Measurements from ENCODE around the gene MAPK12.

Gene MAPK12

DNA sequence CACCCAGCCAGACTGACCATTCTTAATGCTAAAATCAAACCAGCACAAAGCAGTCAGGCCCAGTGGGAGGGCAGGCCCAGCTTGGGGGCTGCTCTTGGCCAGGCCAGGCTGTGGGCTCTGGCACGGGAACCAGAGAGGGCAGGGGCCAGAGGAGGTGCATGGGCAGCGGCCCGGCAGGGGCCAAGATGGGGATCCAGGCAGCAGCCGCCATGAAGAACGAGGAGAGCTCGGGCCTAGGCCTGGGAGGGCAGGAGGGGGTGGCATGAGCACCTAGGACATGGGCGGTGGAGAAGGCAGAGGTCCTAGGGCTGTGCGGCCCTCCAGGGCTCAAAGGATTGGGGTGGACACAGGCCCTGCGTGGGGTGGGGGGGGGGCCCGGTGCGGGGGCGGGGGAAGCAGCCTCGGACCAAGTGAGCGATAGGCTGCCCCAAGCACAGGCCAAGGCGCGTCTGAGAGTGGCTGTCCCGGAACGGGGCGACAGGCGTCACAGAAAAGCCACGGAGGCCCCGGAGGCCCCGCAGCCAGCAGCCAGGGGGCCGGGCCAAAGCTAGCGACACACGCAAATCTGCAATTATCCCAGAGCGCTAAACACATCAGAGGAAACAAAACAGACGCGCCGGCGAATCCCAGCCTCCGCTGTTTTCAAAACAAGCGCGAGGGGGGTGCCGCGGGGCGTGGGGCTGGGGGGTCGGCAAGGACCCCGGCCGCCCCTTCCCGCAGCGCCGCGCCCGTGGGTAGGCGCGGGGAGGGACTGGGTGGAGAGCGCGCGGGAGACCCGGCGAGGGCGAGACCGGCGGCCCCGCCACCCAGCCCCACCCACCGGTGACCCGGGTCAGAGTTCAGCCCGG is 37.7 kb upstream of the MAPK12 start:
- DNase-seq = no peak

DNA sequence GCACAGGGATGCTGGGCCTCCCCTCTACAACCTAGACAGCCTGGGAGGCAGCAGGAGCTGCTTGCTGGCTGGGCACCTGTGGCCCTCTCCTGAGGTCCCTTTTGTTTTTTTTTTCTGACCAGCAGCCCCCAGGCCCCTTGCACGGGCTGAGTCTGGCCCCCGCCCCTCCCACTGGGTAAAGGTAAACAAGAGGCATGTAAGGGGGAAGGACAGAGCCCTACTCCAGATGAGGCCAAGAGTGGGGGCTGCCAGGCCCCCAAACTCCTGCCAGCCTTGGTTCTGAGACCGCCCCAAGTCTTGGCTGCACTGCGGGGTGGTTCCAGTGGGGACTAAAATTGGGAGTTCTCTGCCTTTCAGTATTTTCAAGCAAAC is 36.8 kb upstream of the MAPK12 start:
- DNase-seq = no peak

DNA sequence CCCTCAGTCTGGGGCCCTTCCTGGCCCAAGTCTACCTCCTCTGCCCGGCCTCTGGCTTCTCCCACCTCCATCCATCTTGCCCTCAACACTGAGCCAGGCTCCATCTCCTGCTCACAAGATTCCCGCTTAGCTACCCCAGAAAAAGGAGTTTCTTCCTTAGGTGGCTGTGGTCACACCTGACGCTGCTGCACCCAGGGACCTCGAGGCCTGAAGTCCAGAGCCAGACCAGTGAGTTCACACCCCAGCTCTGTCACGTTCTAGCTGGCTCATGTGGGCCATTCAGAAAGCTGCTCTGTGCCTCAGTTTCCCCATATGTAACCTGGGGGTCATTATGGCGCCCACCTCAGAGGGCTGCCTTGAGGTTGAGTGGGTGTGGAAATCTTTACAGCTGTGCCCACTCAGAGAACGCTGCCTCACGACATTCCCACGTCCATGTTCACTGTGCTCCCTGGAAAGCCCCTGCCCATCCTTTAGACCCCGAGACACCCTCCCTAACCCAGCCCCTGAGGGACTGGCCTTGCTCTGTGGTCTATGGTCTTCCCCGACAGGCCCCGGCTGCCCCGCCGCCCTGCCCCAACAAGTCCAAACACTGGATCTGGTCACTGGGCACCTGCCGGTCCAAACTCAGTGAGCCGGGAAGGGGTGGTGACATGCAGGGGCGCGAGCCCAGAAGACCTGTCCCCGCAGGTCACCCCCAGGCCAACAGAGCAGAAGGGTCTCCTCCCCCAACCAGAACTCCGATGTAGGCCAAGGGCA is 36.2 kb upstream of the MAPK12 start:
- DNase-seq = no peak

DNA sequence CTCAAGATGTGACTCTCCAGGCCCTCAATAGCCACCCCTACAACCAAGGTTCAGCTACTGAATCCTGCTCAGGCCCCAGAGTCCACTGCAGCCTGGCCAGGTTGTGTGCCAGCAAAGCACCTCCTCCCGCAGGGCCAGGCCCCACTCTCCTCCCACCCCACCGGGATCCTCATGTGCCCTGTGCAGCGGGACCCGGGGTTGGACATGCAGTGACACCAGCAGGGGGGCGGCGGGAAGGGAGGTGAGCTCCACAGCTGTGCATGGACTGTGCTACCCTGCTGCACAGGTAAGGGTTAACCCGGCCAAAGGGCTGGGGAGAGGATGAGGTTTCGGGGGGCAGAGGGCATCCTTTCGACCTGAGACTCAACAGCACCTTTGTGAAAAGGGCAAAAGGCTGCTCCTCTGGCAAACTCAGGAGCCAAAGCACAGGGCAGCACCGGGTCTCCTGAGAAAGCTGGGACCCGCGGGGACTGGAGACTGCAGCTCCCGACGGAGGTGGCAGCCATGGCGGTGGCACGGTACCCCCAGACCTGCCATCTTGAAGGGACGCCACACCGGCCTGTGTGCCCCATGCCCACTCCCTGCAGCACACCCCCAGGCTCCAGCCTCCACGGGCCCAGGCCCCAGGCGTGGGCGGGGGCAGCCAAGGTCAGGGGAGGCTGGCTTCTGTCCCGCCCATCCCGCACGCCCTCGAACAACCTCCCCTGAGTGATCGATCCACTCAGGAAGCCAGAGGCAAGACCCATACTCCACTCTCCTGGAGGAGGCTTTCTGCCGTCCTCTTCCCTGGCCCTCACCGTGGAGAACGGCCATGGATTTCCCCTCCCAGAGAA is 35.4 kb upstream of the MAPK12 start:
- DNase-seq = no peak

DNA sequence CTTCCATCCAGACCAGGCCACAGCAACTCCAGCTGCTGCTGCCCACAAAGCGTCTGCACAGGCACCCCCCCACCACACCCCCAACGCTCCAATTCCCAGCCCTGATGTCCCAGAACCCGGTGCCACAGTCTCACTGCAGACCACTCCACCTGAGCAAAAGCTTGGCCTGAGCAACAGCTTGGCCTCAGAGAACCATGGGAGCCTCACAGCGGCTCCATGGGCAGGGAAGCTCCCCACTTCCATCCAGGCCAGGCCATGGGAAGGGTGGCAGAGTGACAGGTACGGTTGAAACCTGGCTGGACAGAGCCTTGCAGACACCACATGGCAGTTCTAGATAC is 32.8 kb upstream of the MAPK12 start:
- DNase-seq = no peak

DNA sequence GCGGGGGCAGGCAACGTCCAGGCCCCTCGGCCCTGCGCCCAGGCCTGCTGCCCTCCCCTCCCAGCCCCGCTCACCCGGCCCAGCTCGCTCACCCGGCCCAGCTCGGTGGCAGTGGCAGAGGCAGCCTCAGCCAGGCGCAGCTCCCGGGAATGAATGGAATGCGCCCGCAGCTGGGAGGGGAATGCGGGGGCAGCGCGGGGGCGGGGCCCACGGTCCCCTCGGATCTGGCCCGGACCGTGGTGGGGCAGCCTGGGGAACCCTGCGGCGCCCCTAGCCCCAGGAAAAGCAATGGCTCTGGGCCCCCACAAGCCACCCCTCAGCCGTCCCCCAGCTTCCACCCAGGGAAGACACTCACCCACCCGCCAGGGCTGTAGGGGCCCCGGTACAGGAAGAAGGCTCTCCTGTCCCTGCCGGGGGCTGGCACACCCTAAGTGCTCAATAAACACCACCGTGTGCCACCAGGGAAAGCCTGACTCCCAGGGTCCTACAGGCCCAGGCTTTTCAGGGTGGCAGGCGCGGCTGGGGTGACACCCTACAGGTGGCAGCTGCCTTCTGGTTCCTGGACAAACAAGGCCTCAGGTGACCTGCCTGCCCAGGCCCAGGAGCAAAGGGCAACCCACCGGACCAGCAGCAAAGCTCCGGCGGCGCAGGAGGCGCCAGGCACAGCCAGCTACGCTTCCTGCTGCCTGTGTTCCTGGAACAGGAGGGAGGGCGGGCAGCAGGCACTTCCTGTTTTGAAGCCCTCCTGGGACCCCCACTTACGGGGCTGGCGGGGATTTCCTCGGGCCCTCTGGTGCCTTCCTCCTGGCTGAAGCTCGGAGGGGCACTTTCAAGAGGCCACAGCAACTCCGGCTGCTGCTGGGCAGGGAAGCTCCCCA is 32.2 kb upstream of the MAPK12 start:
- no peak for DNase-seq

DNA sequence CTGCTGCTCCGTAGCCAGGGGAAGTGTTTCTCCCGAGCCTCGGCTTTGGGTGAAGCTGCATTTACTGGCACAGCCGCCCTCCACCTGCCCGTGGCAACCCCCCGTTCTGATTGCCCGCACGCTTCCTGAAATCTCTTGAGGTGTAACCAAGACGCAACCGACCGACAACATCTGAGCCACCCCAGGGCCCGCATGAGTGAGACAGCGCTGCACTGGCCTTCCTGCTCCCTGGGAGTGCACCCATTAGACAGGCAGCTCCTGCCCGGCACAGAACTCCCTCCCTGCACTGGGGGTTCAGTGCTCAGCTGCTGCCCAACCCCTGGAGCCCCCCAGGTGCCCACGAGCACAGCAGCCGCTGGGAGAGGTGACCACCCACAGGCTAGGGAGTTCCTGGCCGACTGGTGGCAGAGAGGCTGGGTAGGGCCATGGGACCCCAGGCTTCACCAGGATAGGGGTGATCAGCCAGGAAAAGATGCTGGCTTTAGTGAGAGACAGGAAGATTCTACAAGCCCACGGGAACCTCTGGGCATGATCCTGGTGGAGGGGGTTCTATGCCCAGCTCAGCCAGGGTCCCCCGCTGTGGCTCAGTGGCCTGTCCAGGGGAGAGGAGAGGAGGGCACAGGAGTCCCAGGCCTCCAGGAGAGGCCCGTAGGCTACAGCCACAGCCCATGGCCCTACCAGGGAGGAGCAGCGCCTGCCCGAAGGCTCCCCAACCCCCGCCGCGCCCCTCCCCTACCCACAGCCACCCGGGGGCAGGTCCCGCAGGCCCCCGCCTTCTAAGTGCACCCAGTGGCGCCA is 31.4 kb upstream of the MAPK12 start:
- no peak for DNase-seq

DNA sequence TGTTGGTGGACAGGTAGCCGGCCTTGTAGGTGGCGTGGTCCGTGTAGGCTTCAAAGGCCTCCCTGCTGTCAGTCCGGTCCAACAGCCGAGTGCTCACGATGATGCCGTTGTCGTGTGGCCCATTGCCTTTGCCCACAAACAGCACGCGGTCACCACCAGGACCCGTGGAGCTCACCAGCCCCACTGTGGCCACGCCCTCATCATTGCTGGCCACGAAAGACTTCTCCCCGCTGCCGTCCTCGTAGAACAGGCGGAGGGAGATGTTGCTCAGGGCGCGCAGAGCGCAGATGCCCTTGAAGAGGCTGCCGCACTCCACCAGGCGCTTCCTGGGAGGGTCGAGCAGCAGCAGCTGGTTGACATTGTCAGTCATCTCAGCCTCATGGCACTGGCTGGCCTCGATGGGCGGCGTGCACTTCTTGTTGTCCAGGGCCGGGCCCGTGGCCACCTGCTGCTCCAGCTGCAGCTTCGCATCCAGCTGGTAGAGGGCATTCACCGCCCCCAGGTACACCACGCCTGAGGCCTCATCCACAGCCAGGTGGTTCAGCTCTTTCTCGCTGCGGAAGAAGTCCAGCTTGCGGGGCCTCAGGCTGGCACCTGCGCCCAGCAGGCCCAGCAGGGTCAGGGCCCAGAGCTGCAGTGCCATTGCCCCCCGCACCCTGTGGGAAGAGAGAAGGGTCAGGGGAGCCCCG is 28.6 kb upstream of the MAPK12 start:
- DNase-seq = no peak

DNA sequence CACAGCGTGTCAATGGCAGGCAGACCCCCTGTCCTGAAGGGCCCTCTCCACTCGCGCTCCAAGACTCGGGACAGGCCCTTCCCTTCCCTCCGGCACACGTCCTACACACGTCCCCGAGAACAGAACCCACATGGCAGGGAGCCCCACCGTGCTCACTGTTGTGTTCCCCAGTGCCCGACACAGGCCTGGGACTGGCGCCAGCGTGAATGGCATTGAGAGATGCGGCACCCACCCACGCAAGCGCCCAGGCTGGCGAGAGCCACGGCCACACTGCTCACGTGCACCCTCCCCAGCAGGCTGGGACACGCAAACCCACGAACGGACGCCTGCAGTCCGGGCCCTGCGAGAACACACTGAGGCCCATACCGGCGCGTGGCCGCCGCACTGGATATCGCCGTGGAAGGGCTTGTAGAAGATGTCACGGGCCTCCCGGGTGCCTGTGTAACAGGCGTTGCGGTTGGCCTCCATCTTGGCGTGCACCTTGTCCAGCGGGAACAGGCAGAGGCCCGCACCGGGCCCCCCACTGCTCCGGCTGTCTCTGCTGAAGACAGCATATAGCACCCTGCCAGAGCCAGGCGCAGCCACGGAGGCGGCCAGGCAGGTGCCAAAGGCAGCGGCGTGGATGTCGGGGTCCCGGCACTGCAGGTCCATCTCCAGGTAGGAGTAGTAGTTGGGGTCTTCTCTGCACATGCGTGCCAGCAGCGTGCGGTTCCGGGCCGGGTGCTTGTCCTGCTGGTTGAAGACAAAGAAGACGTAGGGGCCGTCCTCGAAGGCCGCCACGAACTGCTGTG is 27.9 kb upstream of the MAPK12 start:
- no peak for DNase-seq

DNA sequence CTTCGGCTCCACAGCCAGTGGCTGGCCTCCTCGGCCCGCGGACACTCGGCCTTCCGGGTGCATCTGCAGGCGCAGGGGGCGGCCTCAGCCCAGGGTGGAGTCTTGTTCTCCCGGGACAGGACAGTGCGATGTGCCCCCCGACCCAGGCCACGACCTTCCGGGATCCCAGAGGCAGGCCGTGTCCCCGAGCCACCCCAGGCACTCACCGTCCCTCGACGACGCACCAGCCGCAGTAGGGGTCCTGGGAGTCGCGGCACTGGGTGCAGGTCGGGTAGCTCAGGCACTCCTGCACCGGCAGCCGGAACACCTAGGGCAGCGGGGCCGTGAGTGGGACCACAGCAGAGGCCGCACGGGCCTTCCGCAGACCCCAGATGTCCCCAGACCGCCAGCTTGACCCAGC is 26.2 kb upstream of the MAPK12 start:
- DNase-seq = no peak

DNA sequence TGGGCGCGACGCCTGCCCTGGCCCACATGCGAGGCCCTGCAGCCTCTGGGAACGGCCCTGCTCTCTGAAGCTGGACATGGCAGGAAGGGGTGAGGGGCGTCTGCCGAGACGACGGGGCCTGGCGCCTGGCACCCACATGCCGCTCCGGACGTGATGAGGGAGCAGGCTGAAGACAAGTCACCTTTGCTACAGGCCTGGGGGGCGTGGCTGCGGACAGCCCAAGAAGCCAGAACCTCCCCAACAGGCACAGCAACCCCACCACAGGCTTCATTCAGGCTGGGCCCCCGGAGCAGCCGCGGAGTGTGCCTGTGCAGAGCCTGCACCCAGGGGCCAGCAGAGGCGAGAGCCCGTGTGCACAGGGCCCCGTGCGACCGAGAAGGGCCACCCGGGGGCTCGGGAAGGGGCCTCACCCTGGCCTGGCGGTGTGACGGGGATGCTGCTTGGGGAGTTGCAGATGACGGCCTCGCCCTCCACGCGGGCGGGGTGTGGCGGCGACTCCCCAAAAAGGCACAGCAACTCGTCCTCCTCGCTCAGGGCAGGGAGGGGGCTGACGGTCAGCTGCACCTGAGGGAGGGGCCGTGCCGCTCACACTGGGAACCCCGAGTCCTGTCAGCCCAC is 25.3 kb upstream of the MAPK12 start:
- no peak for DNase-seq

DNA sequence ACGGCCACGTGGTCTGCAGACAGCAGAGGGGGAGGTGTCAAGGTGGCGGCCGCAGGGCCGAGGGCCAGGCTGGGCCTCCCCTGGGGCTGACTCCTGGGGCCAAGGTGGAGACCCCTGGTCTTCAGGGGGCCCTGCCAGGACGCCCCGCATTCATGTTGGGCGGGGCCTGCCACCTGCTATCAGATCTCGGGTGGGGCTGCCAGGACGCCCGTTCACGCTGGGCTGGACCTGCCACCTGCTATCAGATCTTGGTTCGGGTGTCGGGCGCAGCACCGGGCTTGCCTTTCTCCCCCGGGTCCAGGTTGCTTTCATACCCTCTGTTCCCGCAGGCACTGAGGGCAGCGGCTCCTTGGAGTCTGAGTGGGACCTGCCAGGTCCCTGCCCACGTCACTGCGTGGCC is 24.8 kb upstream of the MAPK12 start:
- DNase-seq = no peak

DNA sequence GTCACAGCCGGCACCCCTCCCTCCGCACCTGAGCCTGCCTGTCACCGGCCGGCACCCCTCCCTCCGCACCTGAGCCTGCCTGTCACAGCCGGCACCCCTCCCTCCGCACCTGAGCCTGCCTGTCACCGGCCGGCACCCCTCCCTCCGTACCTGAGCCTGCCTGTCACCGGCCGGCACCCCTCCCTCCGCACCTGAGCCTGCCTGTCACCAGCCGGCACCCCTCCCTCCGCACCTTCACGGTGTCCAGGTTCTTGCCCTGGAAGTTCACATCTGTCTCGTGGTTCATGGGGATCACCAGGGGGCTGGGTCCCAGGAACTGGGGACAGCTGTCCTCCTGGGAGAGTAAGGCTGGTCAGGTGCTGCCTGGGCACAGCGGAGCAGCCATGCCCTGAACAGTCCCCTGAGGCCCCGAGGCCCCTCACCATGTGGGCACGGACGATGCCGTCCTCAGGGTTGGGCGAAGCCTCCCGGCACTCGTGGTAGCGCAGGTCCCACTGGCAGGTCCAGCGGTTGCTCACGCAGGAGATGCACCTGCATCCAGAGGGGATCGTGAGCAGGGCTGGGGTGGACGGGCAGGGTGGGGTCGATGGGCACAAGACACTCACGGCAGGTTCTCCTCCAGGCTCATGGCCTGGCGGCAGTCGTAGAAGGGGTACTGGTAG is 24.2 kb upstream of the MAPK12 start:
- DNase-seq = no peak

DNA sequence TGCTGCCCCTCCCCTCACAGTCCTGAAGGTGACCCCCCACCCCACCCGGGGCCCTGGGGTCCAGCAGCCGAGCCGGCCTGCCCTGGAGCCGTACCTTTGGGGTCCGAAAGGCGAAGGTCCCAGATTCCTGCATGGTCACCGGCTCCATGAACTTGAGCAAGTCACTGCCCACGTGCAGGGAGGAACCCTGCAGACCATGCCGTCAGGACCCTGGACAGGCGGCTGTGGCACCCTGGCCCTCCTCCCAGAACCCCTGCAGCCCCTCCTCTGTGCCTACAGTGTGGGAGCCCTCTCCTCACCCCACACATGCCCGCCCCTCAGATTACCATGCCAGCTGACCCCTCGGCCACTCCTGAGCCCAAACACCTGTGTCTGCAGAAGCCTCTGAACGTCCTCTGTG is 23.0 kb upstream of the MAPK12 start:
- DNase-seq = no peak

DNA sequence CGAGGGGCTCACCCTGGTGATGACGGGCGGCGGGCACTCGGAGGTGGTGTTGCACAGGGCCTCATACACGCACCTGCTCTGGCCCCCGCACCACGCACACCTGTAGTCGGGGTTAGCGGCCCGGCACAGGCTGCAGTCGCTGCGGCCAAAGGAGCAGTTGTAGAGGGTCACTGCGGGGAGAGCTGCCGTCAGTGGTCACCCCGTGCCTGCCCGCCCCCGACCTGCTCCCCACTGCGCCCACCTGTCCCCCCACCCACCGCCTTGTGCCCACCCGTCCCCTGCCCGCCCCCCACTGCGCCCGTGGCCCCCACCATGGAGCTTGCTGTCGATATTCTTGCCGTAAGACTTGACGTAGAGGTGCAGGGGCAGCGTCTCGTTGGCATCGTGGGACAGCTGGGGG is 22.3 kb upstream of the MAPK12 start:
- DNase-seq = no peak

DNA sequence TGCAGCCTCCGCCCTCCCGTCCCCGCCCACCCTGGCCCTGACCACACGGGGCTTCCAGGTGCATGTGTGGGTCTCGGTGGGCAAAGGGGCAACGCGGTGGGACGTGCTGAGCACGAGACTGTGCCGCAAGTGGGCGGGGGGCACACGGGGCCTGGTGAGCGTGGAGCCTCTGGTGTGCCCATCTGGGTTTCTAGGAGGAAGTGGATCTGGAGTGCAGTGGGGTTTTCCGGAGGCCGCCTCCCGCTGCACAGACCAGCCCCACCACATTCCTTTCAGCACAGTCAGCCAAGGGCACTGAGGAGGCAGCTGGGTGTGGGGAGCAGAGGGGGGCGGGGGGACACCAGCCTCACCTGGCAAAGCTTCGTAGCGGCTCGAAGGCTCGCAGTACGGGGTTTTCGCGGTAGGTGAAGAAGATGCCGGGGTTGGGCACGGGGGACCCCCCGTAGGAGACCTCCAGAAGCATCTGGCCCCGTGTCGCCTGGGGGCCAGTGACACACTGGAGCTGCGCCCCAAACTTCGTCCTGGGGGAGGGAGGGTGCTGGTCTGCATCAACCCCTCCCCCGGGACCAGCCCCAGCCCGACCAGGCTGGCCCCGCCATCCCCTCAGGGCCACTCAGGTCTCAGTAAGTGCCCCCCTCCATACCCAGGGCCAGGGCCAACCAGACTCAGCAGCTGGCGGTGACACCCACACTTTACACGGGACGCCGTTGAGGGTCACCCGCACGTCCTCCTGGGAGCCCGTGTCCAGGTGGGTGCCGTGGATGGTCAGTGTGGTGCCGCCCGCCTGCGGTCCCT is 21.1 kb upstream of the MAPK12 start:
- no peak for DNase-seq

DNA sequence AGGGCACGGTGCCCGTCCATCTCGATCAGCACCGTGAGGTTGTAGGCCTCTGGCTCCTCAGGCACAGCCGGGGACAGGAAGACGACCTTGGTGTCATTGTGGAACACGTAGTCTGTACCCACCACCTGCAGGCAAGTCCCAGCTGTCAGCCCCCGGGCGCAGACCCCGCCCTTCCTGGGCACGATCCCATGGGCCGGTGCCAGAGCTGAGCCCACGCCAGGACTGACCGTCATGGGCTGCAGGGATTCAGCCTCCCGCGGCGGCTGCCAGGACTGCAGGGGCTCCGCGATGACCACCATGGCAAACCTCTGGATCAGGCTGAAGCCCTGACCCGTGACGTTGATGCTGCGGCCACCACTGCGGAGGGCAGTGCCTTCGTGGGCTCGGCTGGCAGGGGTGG is 20.5 kb upstream of the MAPK12 start:
- no peak for DNase-seq

DNA sequence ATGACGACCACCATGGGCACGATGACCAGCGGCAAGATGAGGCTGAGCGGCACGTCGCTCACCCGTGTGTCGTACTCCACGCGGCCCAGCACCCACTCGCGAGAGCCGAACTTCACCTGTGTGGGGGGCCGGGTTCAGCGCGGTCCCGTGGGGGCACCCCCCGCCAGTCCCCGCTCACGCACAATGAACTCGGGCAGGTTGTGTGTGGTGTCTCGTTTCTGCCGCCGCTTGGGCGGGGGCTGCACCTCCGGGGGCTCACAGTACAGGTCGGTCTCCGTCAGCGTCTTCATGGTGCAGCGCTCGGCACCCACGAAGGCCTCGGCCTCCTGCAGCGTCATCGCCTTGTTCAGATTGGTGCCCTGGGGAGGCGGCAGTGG is 19.9 kb upstream of the MAPK12 start:
- DNase-seq = no peak

Measured in activated CD4-positive, alpha-beta T cell treated with anti-CD3 and anti-CD28 coated beads, Interleukin-2, amount 50 U/mL, for 16 hours (primary cell).